MM.1S (cell line): ENCODE measurements around the gene TLE3.

Experiments
- DNase-seq: peaks from one replicate; pipeline ENCODE4 v3.0.0-alpha.2; 2015
- H2AFZ ChIP-seq: fragments of 300-600 bp; sonication (generic); 2 replicates; pipeline ENCODE4 v1.6.0; 2016; ENCODE audit warnings: antibody characterized with exemption, low read length
- H3F3A ChIP-seq: fragments of 300-600 bp; sonication (generic); 2 replicates; pipeline ENCODE4 v1.6.1; 2016; ENCODE audit warnings: mild to moderate bottlenecking, antibody characterized with exemption, low read length, moderate library complexity, mixed read lengths; ENCODE audit not compliant: insufficient read depth
- H3K27ac ChIP-seq: fragments of 300-600 bp; sonication (generic); 2 replicates; pipeline ENCODE4 v1.5.1; 2016; ENCODE audit warnings: mild to moderate bottlenecking, low read length
- H3K27me3 ChIP-seq: fragments of 300-600 bp; sonication (generic); replicated peaks from 2 replicates; pipeline ENCODE4 v1.6.0; 2016; ENCODE audit warnings: low read length; ENCODE audit not compliant: insufficient read depth
- H3K36me3 ChIP-seq: fragments of 300-600 bp; sonication (generic); replicated peaks from 2 replicates; pipeline ENCODE4 v1.6.1; 2016; ENCODE audit warnings: mild to moderate bottlenecking, low read length, mixed read lengths; ENCODE audit not compliant: insufficient read depth
- H3K4me1 ChIP-seq: fragments of 300-600 bp; sonication (generic); 2 replicates; pipeline ENCODE4 v1.6.1; 2016; ENCODE audit warnings: low read length, mixed read lengths
- H3K4me2 ChIP-seq: fragments of 300-600 bp; sonication (generic); 2 replicates; pipeline ENCODE4 v1.6.0; 2016; ENCODE audit warnings: low read depth, low read length
- H3K4me3 ChIP-seq: fragments of 300-600 bp; sonication (generic); 2 replicates; pipeline ENCODE4 v1.5.1; 2016; ENCODE audit warnings: low read length, mixed read lengths
- H3K79me2 ChIP-seq: fragments of 300-600 bp; sonication (generic); 2 replicates; pipeline ENCODE4 v1.6.1; 2016; ENCODE audit warnings: mixed run types, low read length, mixed read lengths
- H3K9ac ChIP-seq: fragments of 300-600 bp; sonication (generic); 2 replicates; pipeline ENCODE4 v1.6.1; 2016; ENCODE audit warnings: low read length, mixed read lengths
- H3K9me2 ChIP-seq: fragments of 300-600 bp; sonication (generic); replicated peaks from 2 replicates; pipeline ENCODE4 v1.6.1; 2016; ENCODE audit warnings: mild to moderate bottlenecking, low read length, mixed read lengths; ENCODE audit not compliant: insufficient read depth
- H3K9me3 ChIP-seq: fragments of 300-600 bp; sonication (generic); replicated peaks from 2 replicates; pipeline ENCODE4 v1.6.1; 2016; ENCODE audit warnings: mild to moderate bottlenecking, low read length, mixed read lengths; ENCODE audit not compliant: insufficient read depth
- H4K20me1 ChIP-seq: fragments of 300-600 bp; sonication (generic); 2 replicates; pipeline ENCODE4 v1.6.1; 2016; ENCODE audit warnings: mild to moderate bottlenecking, low read length, moderate library complexity, mixed read lengths; ENCODE audit not compliant: insufficient read depth
- EZH2 ChIP-seq: fragments of 300-600 bp; sonication (generic); optimal IDR thresholded peaks from 2 replicates; pipeline ENCODE3; 2017; ENCODE audit warnings: low read depth, mild to moderate bottlenecking, antibody characterized with exemption, low read length, mixed read lengths
- EZH2phosphoT487 ChIP-seq: fragments of 300-600 bp; sonication (generic); IDR thresholded peaks from 2 replicates; pipeline ENCODE4 v1.6.1; 2018; ENCODE audit warnings: antibody characterized with exemption, low read length
- TF ChIP-seq, protein P1 (sequence below): fragments of 300-600 bp; sonication (generic); IDR thresholded peaks from 2 replicates; pipeline ENCODE4 v1.5.1; 2016; ENCODE audit warnings: antibody characterized with exemption, low read length, mixed read lengths

TLE3 gene

GRCh38 chr15:70023064-70023768 is 74.5 kb downstream of the TLE3 start:
- no peak overlapping the region for H3K4me3 ChIP-seq
- DNase-seq = peak; percentile 86
- no peaks in the 10 kb centered on the region for H3K79me2 ChIP-seq
- H4K20me1 ChIP-seq = no peaks in the 10 kb centered on the region
- H3K4me1 ChIP-seq = peaks cover 38% of the 10 kb centered on the region
- no peaks in the 10 kb centered on the region for H3K9me3 ChIP-seq
- peak overlapping the region; percentile 65 for H3K27ac ChIP-seq
- no peaks in the 10 kb centered on the region for H3K27me3 ChIP-seq
- TF ChIP-seq EZH2 = no peak
- TF ChIP-seq, protein P1, sequence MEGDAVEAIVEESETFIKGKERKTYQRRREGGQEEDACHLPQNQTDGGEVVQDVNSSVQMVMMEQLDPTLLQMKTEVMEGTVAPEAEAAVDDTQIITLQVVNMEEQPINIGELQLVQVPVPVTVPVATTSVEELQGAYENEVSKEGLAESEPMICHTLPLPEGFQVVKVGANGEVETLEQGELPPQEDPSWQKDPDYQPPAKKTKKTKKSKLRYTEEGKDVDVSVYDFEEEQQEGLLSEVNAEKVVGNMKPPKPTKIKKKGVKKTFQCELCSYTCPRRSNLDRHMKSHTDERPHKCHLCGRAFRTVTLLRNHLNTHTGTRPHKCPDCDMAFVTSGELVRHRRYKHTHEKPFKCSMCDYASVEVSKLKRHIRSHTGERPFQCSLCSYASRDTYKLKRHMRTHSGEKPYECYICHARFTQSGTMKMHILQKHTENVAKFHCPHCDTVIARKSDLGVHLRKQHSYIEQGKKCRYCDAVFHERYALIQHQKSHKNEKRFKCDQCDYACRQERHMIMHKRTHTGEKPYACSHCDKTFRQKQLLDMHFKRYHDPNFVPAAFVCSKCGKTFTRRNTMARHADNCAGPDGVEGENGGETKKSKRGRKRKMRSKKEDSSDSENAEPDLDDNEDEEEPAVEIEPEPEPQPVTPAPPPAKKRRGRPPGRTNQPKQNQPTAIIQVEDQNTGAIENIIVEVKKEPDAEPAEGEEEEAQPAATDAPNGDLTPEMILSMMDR = no peak
- TF ChIP-seq EZH2phosphoT487 = no peak
- no peaks in the 10 kb centered on the region for H3K36me3 ChIP-seq
- peak overlapping the region; percentile 39 for H3K4me2 ChIP-seq
- no peak overlapping the region for H2AFZ ChIP-seq
- H3F3A ChIP-seq = peaks cover 19% of the 10 kb centered on the region; the same call in 1 of the 2 replicates
- H3K9me2 ChIP-seq = no peaks in the 10 kb centered on the region
- peak overlapping the region; percentile 43; the same call in 1 of the 2 replicates for H3K9ac ChIP-seq

DNA sequence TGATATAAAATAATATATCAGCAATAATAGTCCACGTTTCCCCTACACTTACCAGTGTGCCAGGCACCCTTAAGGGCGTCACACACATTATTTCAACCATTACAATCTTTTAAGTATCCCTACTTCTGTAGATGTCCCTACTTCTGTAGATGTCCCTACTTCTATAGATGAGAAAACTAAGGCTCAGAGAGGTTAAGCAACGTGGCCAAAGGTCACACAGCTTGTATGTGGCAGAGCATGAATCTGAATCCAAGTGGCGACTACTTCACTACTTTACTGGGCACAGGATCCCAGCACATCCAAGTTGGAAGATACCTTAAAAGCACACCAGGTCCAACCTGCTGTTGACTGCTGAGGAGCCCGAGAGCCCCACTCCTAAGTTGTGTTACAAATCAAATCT is 77.5 kb downstream of the TLE3 start:
- Histone ChIP-seq H3K9me3 (no peaks in the 10 kb centered on the region), H3K9ac (no peak overlapping the region), H3K9me2 (no peaks in the 10 kb centered on the region), H3K27me3 (no peaks in the 10 kb centered on the region), H3K4me3 (no peak overlapping the region), H3K36me3 (no peaks in the 10 kb centered on the region), H2AFZ (no peak overlapping the region), H3K27ac (no peak overlapping the region), H3K79me2 (no peaks in the 10 kb centered on the region), H3K4me2 (no peak overlapping the region), H4K20me1 (no peaks in the 10 kb centered on the region), H3K4me1 (peaks cover 68% of the 10 kb centered on the region), H3F3A (peaks cover 48% of the 10 kb centered on the region)
- DNase-seq = no peak
- TF ChIP-seq, protein P1 = no peak
- no peak for TF ChIP-seq EZH2phosphoT487
- TF ChIP-seq EZH2 = no peak

DNA sequence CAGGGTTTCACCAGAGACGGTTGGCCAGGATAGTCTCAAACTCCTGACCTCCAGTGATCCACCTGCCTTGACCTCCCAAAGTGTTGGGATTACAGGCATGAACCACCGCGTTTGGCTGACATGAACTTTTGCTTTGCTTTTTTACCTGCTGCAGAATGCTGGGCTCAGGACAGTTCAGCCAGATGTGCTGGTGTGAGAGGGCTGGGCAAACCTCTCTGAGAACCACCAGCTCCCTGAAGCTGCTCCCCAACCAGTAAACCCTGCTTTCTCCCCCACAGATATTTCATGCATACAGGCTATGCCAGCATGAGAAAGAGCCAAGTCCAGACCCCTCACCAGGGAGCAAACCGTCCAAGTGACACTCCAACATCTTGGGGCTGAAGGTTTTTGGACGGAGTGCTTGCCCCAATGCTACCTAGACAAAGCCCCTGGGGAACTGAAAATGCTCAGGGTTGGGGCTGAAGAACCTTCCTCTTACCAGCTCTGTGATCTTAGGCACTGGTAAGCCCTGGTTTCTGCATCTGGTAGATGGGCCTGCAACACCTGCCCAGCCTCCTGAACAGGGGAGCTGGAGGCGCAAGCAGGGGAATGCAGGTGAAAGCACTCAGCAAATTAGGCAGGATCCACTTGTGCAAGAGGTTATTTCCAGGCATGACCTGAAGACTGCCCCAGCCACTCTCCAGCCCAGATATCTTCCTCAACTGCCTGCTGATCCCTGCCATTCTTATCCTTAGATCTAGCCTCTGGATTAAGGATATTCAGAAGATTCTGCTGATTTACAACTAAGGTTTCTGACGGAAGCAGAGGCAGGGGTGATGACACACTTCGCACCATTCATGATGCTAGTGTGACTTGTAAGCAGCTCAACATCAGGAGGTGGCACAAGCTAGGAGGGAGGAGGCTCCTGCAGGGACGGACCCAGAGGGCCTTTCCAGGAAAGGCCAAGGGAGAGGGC is 78.8 kb downstream of the TLE3 start:
- H3K27me3 ChIP-seq = no peaks in the 10 kb centered on the region
- H3K4me2 ChIP-seq = peak overlapping the region; percentile 19; the same call in 1 of the 2 replicates
- H3K79me2 ChIP-seq = no peaks in the 10 kb centered on the region
- no peaks in the 10 kb centered on the region for H3K9me2 ChIP-seq
- DNase-seq = peak; percentile 59
- no peaks in the 10 kb centered on the region for H3K9me3 ChIP-seq
- no peaks in the 10 kb centered on the region for H3K36me3 ChIP-seq
- peak overlapping the region; percentile 28; the same call in 1 of the 2 replicates for H3K9ac ChIP-seq
- no peaks in the 10 kb centered on the region for H4K20me1 ChIP-seq
- no peak overlapping the region for H2AFZ ChIP-seq
- peaks cover 49% of the 10 kb centered on the region for H3F3A ChIP-seq
- TF ChIP-seq, protein P1 = no peak
- TF ChIP-seq EZH2 = no peak
- TF ChIP-seq EZH2phosphoT487 = no peak
- no peak overlapping the region for H3K4me3 ChIP-seq
- peaks cover 77% of the 10 kb centered on the region for H3K4me1 ChIP-seq
- H3K27ac ChIP-seq = peak overlapping the region; percentile 78
